ENCODE measurements around the gene GDF10.

GRCh38 chr10:47286591-47287315 is 13.2 kb upstream of the GDF10 start:
- TF ChIP-seq, protein P1, sequence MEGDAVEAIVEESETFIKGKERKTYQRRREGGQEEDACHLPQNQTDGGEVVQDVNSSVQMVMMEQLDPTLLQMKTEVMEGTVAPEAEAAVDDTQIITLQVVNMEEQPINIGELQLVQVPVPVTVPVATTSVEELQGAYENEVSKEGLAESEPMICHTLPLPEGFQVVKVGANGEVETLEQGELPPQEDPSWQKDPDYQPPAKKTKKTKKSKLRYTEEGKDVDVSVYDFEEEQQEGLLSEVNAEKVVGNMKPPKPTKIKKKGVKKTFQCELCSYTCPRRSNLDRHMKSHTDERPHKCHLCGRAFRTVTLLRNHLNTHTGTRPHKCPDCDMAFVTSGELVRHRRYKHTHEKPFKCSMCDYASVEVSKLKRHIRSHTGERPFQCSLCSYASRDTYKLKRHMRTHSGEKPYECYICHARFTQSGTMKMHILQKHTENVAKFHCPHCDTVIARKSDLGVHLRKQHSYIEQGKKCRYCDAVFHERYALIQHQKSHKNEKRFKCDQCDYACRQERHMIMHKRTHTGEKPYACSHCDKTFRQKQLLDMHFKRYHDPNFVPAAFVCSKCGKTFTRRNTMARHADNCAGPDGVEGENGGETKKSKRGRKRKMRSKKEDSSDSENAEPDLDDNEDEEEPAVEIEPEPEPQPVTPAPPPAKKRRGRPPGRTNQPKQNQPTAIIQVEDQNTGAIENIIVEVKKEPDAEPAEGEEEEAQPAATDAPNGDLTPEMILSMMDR (IDR thresholded peaks at IDR 0.05; ENCODE audit: low read depth, low read length): no peak
- TF ChIP-seq EZH2phosphoT487 (IDR thresholded peaks at IDR 0.05; ENCODE audit: low read depth): no peak

Measured in OCI-LY3 (cell line).